ENCODE data around the gene METTL26.

DNA sequence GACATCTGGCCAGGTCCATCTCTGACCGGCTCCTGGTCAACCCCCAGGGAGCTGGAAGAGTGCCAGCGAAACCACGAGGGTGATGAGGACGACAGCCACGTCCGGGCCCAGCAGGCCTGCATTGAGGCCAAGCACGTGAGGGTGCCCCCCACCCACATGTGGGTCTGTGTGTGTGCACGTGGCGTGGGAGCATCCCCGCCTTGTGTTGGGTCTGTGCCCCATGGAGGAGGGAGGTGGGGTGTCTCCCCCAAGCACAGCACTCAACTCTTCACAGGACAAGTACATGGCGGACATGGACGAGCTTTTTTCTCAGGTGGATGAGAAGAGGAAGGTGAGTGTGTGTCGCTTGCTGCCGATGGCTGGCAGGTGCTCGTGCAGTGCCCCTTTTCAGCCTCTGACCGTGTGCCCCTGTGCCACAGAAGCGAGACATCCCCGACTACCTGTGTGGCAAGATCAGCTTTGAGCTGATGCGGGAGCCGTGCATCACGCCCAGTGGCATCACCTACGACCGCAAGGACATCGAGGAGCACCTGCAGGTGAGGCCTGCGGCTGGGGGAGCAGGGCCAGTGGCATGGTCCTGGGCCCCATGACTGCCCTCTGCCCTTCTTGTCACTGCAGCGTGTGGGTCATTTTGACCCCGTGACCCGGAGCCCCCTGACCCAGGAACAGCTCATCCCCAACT, 45.8 kb upstream of the METTL26 start:
- TF ChIP-seq, protein P1, sequence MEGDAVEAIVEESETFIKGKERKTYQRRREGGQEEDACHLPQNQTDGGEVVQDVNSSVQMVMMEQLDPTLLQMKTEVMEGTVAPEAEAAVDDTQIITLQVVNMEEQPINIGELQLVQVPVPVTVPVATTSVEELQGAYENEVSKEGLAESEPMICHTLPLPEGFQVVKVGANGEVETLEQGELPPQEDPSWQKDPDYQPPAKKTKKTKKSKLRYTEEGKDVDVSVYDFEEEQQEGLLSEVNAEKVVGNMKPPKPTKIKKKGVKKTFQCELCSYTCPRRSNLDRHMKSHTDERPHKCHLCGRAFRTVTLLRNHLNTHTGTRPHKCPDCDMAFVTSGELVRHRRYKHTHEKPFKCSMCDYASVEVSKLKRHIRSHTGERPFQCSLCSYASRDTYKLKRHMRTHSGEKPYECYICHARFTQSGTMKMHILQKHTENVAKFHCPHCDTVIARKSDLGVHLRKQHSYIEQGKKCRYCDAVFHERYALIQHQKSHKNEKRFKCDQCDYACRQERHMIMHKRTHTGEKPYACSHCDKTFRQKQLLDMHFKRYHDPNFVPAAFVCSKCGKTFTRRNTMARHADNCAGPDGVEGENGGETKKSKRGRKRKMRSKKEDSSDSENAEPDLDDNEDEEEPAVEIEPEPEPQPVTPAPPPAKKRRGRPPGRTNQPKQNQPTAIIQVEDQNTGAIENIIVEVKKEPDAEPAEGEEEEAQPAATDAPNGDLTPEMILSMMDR (IDR thresholded peaks at IDR 0.05; ENCODE audit: insufficient read depth, low read length) = no peak
- TF ChIP-seq, protein P2, sequence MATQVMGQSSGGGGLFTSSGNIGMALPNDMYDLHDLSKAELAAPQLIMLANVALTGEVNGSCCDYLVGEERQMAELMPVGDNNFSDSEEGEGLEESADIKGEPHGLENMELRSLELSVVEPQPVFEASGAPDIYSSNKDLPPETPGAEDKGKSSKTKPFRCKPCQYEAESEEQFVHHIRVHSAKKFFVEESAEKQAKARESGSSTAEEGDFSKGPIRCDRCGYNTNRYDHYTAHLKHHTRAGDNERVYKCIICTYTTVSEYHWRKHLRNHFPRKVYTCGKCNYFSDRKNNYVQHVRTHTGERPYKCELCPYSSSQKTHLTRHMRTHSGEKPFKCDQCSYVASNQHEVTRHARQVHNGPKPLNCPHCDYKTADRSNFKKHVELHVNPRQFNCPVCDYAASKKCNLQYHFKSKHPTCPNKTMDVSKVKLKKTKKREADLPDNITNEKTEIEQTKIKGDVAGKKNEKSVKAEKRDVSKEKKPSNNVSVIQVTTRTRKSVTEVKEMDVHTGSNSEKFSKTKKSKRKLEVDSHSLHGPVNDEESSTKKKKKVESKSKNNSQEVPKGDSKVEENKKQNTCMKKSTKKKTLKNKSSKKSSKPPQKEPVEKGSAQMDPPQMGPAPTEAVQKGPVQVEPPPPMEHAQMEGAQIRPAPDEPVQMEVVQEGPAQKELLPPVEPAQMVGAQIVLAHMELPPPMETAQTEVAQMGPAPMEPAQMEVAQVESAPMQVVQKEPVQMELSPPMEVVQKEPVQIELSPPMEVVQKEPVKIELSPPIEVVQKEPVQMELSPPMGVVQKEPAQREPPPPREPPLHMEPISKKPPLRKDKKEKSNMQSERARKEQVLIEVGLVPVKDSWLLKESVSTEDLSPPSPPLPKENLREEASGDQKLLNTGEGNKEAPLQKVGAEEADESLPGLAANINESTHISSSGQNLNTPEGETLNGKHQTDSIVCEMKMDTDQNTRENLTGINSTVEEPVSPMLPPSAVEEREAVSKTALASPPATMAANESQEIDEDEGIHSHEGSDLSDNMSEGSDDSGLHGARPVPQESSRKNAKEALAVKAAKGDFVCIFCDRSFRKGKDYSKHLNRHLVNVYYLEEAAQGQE (IDR thresholded peaks at IDR 0.05; ENCODE audit: insufficient replicate concordance, low read depth) = no peak
- TF ChIP-seq POLR2AphosphoS5 (IDR thresholded peaks at IDR 0.05; ENCODE audit: low read depth) (no peak), GABPA (IDR thresholded peaks at IDR 0.05; ENCODE audit: low read depth) (no peak)
